ENCODE results near the gene NPR1.

- TF ChIP-seq YY1 (IDR thresholded peaks at IDR 0.05; ENCODE audit: insufficient read depth, insufficient read length) (no peak), ZNF274 (IDR thresholded peaks at IDR 0.05; ENCODE audit: low read depth, low read length) (no peak), SUZ12 (IDR thresholded peaks at IDR 0.05; ENCODE audit: extremely low read depth, insufficient read depth, insufficient read length) (no peak)
Measured at GRCh38 chr1:153630384-153630783, 48.1 kb upstream of the NPR1 start.
